CD4-positive, alpha-beta T cell (primary cell): Measurements from ENCODE around the gene EFCAB10. TPM values are rescaled to one million over a fixed set of nuclear protein-coding genes. Genes with fewer than 3 reads are reported as not detected.

Experiments used
- ATAC-seq: fragments of 200-7000 bp; cut with Tn5 transposase; one replicate; pipeline ENCODE4 v1.10.0; 2022; ENCODE audit warnings: mild to moderate bottlenecking; ENCODE audit not compliant: poor library complexity
- CTCF ChIA-PET: fragments of 350-600 bp; sonication (Branson Sonifier 250); formaldehyde crosslinking; loops from one replicate; lab custom pipeline; 2021; ENCODE audit warnings: antibody characterized with exemption, inconsistent platforms; lab: Charles Lee
- POLR2A ChIA-PET: fragments of 350-600 bp; sonication (Branson Sonifier 250); formaldehyde crosslinking; loops from one replicate; lab custom pipeline; 2021; ENCODE audit warnings: antibody characterized with exemption, inconsistent platforms; lab: Charles Lee
- DNase-seq, 14 experiments: peaks; one replicate each; pipeline ENCODE4 v3.0.0-alpha.2; 2013 to 2020; ENCODE audit warnings: mixed read lengths in 2 of 14
- H3K27ac ChIP-seq, 2 donors: one replicate each; pipeline versions ENCODE4 v1.5.1 to v1.7.0; 2013; ENCODE audit warnings: low read length in 2 of 2, low read depth in 1 of 2, mild to moderate bottlenecking in 1 of 2
- H3K27me3 ChIP-seq, 2 experiments: 1 replicate in 1 of 2; 2 replicates in 1 of 2; pipeline versions ENCODE4 v1.6.1 to v1.7.0; 2013; ENCODE audit warnings: low read length in 2 of 2, control low read depth in 1 of 2, mild to moderate bottlenecking in 1 of 2, moderate library complexity in 1 of 2; ENCODE audit not compliant: insufficient read depth in 2 of 2, control insufficient read depth in 1 of 2
- H3K36me3 ChIP-seq: one replicate; pipeline ENCODE4 v1.6.1; 2013; ENCODE audit warnings: low read length, control low read depth; ENCODE audit not compliant: insufficient read depth
- H3K4me1 ChIP-seq: one replicate; pipeline ENCODE4 v1.6.1; 2013; ENCODE audit warnings: low read length, control low read depth; ENCODE audit not compliant: insufficient read depth
- H3K4me3 ChIP-seq: one replicate; pipeline ENCODE4 v1.5.1; 2013; ENCODE audit warnings: mild to moderate bottlenecking, low read length, moderate library complexity
- H3K9me3 ChIP-seq, 2 experiments: 1 replicate in 1 of 2; 2 replicates in 1 of 2; pipeline versions ENCODE4 v1.6.1 to v1.7.0; 2013; ENCODE audit warnings: low read length in 2 of 2, mild to moderate bottlenecking in 2 of 2, control low read depth in 1 of 2, moderate library complexity in 1 of 2; ENCODE audit not compliant: control insufficient read depth in 1 of 2, insufficient read depth in 1 of 2
- H3K27ac Mint-ChIP-seq: one replicate; pipeline ENCODE4 v1.8.0; 2020; ENCODE audit warnings: mixed read lengths
- H3K27me3 Mint-ChIP-seq: one replicate; pipeline ENCODE4 v1.8.0; 2021; ENCODE audit warnings: mixed read lengths
- H3K36me3 Mint-ChIP-seq: one replicate; pipeline ENCODE4 v1.8.0; 2021; ENCODE audit warnings: low read depth, mixed read lengths
- H3K4me1 Mint-ChIP-seq: one replicate; pipeline ENCODE4 v1.8.0; 2021; ENCODE audit warnings: low read depth, mixed read lengths
- H3K4me3 Mint-ChIP-seq: one replicate; pipeline ENCODE4 v1.8.0; 2020; ENCODE audit warnings: mild to moderate bottlenecking, mixed read lengths
- H3K9me3 Mint-ChIP-seq: one replicate; pipeline ENCODE4 v1.8.0; 2020; ENCODE audit warnings: mixed read lengths
- CTCF ChIP-seq: fragments of 200-600 bp; IDR thresholded peaks from one replicate; pipeline ENCODE4 v1.8.0; 2022; ENCODE audit warnings: antibody characterized with exemption, mild to moderate bottlenecking
- intact Hi-C, 2 experiments: fragments of 100-400 bp; cut with DNase I in 1 of 2; cut with micrococcal nuclease in 1 of 2; formaldehyde crosslinking; loops; one replicate each; pipeline versions ENCODE4 v1.15.1 to v1.9.0; 2023 to 2025; cut with DNase I, micrococcal nuclease
- total RNA-seq, 174 experiments: library from RNA in 2 of 174; stranded (reverse) in 2 of 174; gene quantifications; one replicate each; pipeline ENCODE4 v1.2.3 and lab custom pipeline; 2021 to 2026

Gene EFCAB10
- total RNA-seq, 2 experiments from 2014 or later, result 0.78 to 1.1 TPM

- H3K9me3 Mint-ChIP-seq, result no peaks in the 10 kb centered on the region
- H3K27me3 ChIP-seq, result no peaks in the 10 kb centered on the region
- ATAC-seq, result no peak
- no peak for TF ChIP-seq CTCF
- H3K27ac ChIP-seq, result no peak overlapping the region
- peaks cover 93% of the 10 kb centered on the region for H3K36me3 Mint-ChIP-seq
- H3K36me3 ChIP-seq, result peaks cover 84% of the 10 kb centered on the region
- no peaks in the 10 kb centered on the region for H3K27me3 Mint-ChIP-seq
- no peak overlapping the region for H3K4me3 ChIP-seq
- no peak for DNase-seq
- no peaks in the 10 kb centered on the region for H3K4me1 Mint-ChIP-seq
- ChIA-PET POLR2A (no interaction called here), CTCF (no interaction called here)
- H3K27ac Mint-ChIP-seq, result no peak overlapping the region
- H3K4me1 ChIP-seq, result no peaks in the 10 kb centered on the region
- H3K4me3 Mint-ChIP-seq, result no peak overlapping the region
- no peaks in the 10 kb centered on the region for H3K9me3 ChIP-seq
- intact Hi-C loops, result no loop called here
Observed at GRCh38 chr7:105621176-105621575, 39.9 kb upstream of the EFCAB10 start.

GRCh38 chr7:105619590-105619989 is 38.3 kb upstream of the EFCAB10 start:
- H3K36me3 ChIP-seq, result peaks cover 88% of the 10 kb centered on the region
- no peak for TF ChIP-seq CTCF
- Mint-ChIP-seq H3K27me3 (no peaks in the 10 kb centered on the region), H3K9me3 (no peaks in the 10 kb centered on the region), H3K4me3 (no peak overlapping the region), H3K36me3 (peaks cover 95% of the 10 kb centered on the region), H3K27ac (no peak overlapping the region), H3K4me1 (no peaks in the 10 kb centered on the region)
- no peaks in the 10 kb centered on the region for H3K4me1 ChIP-seq
- CTCF ChIA-PET, result no interaction called here
- POLR2A ChIA-PET, result no interaction called here
- H3K4me3 ChIP-seq, result no peak overlapping the region
- H3K27ac ChIP-seq, result no peak overlapping the region
- no peaks in the 10 kb centered on the region for H3K9me3 ChIP-seq
- H3K27me3 ChIP-seq, result no peaks in the 10 kb centered on the region
- DNase-seq (no peak), ATAC-seq (no peak)
- intact Hi-C loops, result no loop called here

- H3K9me3 Mint-ChIP-seq, result no peaks in the 10 kb centered on the region
- no peaks in the 10 kb centered on the region for H3K27me3 Mint-ChIP-seq
- DNase-seq (no peak), ATAC-seq (no peak)
- H3K4me3 ChIP-seq, result no peak overlapping the region
- H3K27ac Mint-ChIP-seq, result no peak overlapping the region
- H3K4me3 Mint-ChIP-seq, result no peak overlapping the region
- no peaks in the 10 kb centered on the region for H3K27me3 ChIP-seq
- no peak overlapping the region for H3K27ac ChIP-seq
- intact Hi-C loops, result no loop called here
- no peaks in the 10 kb centered on the region for H3K4me1 ChIP-seq
- H3K4me1 Mint-ChIP-seq, result no peaks in the 10 kb centered on the region
- H3K36me3 ChIP-seq, result peaks cover 90% of the 10 kb centered on the region
- no peak for TF ChIP-seq CTCF
- peaks cover 97% of the 10 kb centered on the region for H3K36me3 Mint-ChIP-seq
- no peaks in the 10 kb centered on the region for H3K9me3 ChIP-seq
- ChIA-PET POLR2A (no interaction called here), CTCF (no interaction called here)
Observed at GRCh38 chr7:105618016-105618296, 36.7 kb upstream of the EFCAB10 start.
